ENCODE data around the gene POLR2B. TPM values are rescaled to one million over a fixed set of nuclear protein-coding genes. Genes with fewer than 3 reads are reported as not detected.
"Not testable (repeated sequence)": the region's sequence is repeated elsewhere in the genome, so short reads cannot be mapped to it uniquely, and the experiment has no call there.

Gene POLR2B
- total RNA-seq = 108 and 118 TPM in 2 replicates

GRCh38 chr4:56978750-56979303, at the start of gene POLR2B:
Gene POLR2B, plus strand, starts transcription at chr4:56978896. Its CDS starts 90 bp downstream, at chr4:56978986.
- intact Hi-C loops (cut with micrococcal nuclease) = loop anchor here (1.0 to 5.0 kb wide), 4 partner anchors 157 to 1127 kb away; partner anchors contain the start of genes EXOC1, SPINK2 and SRP72
- peak; percentile 58 for ATAC-seq (ENCODE audit: low read depth)
- H3K9me3 Mint-ChIP-seq = no peaks in the 10 kb centered on the region
- ChIA-PET POLR2A (interaction anchor here (0.6 to 4.9 kb wide), 11 partner anchors 10 to 1583 kb away, joined by 3 to 127 read pairs (median 7); partner anchors contain the start of genes AASDH, PAICS, PPAT and REST), CTCF (interaction anchor here (1.3 to 2.5 kb wide), 3 partner anchors 71 to 1031 kb away, joined by 3 to 17 read pairs (median 5); partner anchors contain the start of gene REST)
- peaks cover 41% of the 10 kb centered on the region for H3K36me3 Mint-ChIP-seq (ENCODE audit: low read depth)
- peak within 1 kb of the TSS; percentile 99 for H3K4me3 Mint-ChIP-seq
- H3K27me3 Mint-ChIP-seq = no peaks in the 10 kb centered on the region
- H3K4me1 Mint-ChIP-seq = peaks cover 76% of the 10 kb centered on the region
- TF ChIP-seq CTCF (IDR thresholded peaks at IDR 0.05) = no peak
- DNase-seq = peak; percentile 77
- peak within 1 kb of the TSS; percentile 96 for H3K27ac Mint-ChIP-seq

- CTCF ChIA-PET = no interaction called here
- intact Hi-C loops (cut with micrococcal nuclease) = no loop called here
- H3K4me1 Mint-ChIP-seq = peaks cover 4% of the 10 kb centered on the region
- peaks cover 60% of the 10 kb centered on the region for H3K36me3 Mint-ChIP-seq (ENCODE audit: low read depth)
- DNase-seq = no peak
- no peaks in the 10 kb centered on the region for H3K27me3 Mint-ChIP-seq
- POLR2A ChIA-PET = no interaction called here
- no peak for ATAC-seq (ENCODE audit: low read depth)
- TF ChIP-seq CTCF (IDR thresholded peaks at IDR 0.05) = no peak
- no peaks in the 10 kb centered on the region for H3K9me3 Mint-ChIP-seq
- no peak overlapping the region for H3K4me3 Mint-ChIP-seq
- no peak overlapping the region for H3K27ac Mint-ChIP-seq
Measured at GRCh38 chr4:56930638-56931037, 48.1 kb upstream of the POLR2B start.

GRCh38 chr4:56931924-56932323, 46.8 kb upstream of the POLR2B start:
- ChIA-PET CTCF (no interaction called here), POLR2A (no interaction called here)
- peaks cover 4% of the 10 kb centered on the region for H3K4me1 Mint-ChIP-seq
- no peak for TF ChIP-seq CTCF (IDR thresholded peaks at IDR 0.05)
- peaks cover 62% of the 10 kb centered on the region for H3K36me3 Mint-ChIP-seq (ENCODE audit: low read depth)
- no peak overlapping the region for H3K4me3 Mint-ChIP-seq
- H3K27me3 Mint-ChIP-seq = no peaks in the 10 kb centered on the region
- intact Hi-C loops (cut with micrococcal nuclease) = no loop called here
- ATAC-seq (ENCODE audit: low read depth) (no peak), DNase-seq (no peak)
- no peak overlapping the region for H3K27ac Mint-ChIP-seq
- no peaks in the 10 kb centered on the region for H3K9me3 Mint-ChIP-seq

- CTCF ChIA-PET = no interaction called here
- Mint-ChIP-seq H3K36me3 (ENCODE audit: low read depth) (peaks cover 46% of the 10 kb centered on the region), H3K9me3 (no peaks in the 10 kb centered on the region), H3K4me1 (no peaks in the 10 kb centered on the region), H3K27ac (no peak overlapping the region), H3K27me3 (no peaks in the 10 kb centered on the region), H3K4me3 (no peak overlapping the region)
- intact Hi-C loops (cut with micrococcal nuclease) = no loop called here
- TF ChIP-seq CTCF (IDR thresholded peaks at IDR 0.05) = no peak
- POLR2A ChIA-PET = no interaction called here
- ATAC-seq (ENCODE audit: low read depth) (no peak), DNase-seq (no peak)
Measured at GRCh38 chr4:56937262-56937661, 41.4 kb upstream of the POLR2B start.

GRCh38 chr4:56939826-56940225, 38.9 kb upstream of the POLR2B start:
- intact Hi-C loops (cut with micrococcal nuclease); CTCF ChIA-PET; DNase-seq; H3K9me3 Mint-ChIP-seq; POLR2A ChIA-PET; H3K27ac Mint-ChIP-seq; H3K4me3 Mint-ChIP-seq; ATAC-seq (ENCODE audit: low read depth); H3K27me3 Mint-ChIP-seq; H3K4me1 Mint-ChIP-seq: not testable (repeated sequence)
- peaks cover 34% of the 10 kb centered on the region for H3K36me3 Mint-ChIP-seq (ENCODE audit: low read depth)

- Mint-ChIP-seq H3K4me3 (no peak overlapping the region), H3K27me3 (no peaks in the 10 kb centered on the region), H3K9me3 (no peaks in the 10 kb centered on the region), H3K4me1 (no peaks in the 10 kb centered on the region), H3K36me3 (ENCODE audit: low read depth) (peaks cover 31% of the 10 kb centered on the region), H3K27ac (no peak overlapping the region)
- no peak for ATAC-seq (ENCODE audit: low read depth)
- intact Hi-C loops (cut with micrococcal nuclease) = no loop called here
- DNase-seq = no peak
- ChIA-PET CTCF (no interaction called here), POLR2A (no interaction called here)
- no peak for TF ChIP-seq CTCF (IDR thresholded peaks at IDR 0.05)
Measured at GRCh38 chr4:56940403-56940802, 38.3 kb upstream of the POLR2B start.

All from activated B cell treated with CpG ODN at 0.5 μM for 24 hours (primary cell).